GM23248 (cell line): Measurements from ENCODE around the gene HEXA. TPM values are rescaled to one million over a fixed set of nuclear protein-coding genes. Genes with fewer than 3 reads are reported as not detected.
A peak's percentile ranks its signal among the peaks of the same experiment; 100 is the strongest.

ENCODE experiments used
- DNase-seq: peaks from one replicate; pipeline ENCODE4 v3.0.0-alpha.2; 2015
- H2AFZ ChIP-seq: fragments of 200-600 bp; sonication (generic); 2 replicates; pipeline ENCODE4 v1.6.1; 2016; ENCODE audit warnings: antibody characterized with exemption
- H3F3A ChIP-seq: fragments of 200-600 bp; sonication (generic); 2 replicates; pipeline ENCODE4 v1.6.1; 2016; ENCODE audit warnings: mild to moderate bottlenecking, antibody characterized with exemption, mixed run types; ENCODE audit not compliant: insufficient read depth
- H3K27ac ChIP-seq: fragments of 200-600 bp; sonication (generic); 2 replicates; pipeline ENCODE4 v1.5.1; 2016; ENCODE audit warnings: mild to moderate bottlenecking
- H3K27me3 ChIP-seq: fragments of 200-600 bp; sonication (generic); replicated peaks from 2 replicates; pipeline ENCODE4 v1.6.1; 2016; ENCODE audit warnings: mild to moderate bottlenecking; ENCODE audit not compliant: insufficient read depth
- H3K36me3 ChIP-seq: fragments of 200-600 bp; sonication (generic); 2 replicates; pipeline ENCODE4 v1.6.1; 2016; ENCODE audit warnings: low read depth, mild to moderate bottlenecking
- H3K4me1 ChIP-seq: fragments of 200-600 bp; sonication (generic); 2 replicates; pipeline ENCODE4 v1.6.1; 2016; ENCODE audit warnings: mild to moderate bottlenecking; ENCODE audit not compliant: insufficient read depth
- H3K4me2 ChIP-seq: fragments of 200-600 bp; sonication (generic); one replicate; pipeline ENCODE4 v1.6.1; 2016; ENCODE audit warnings: mild to moderate bottlenecking; ENCODE audit not compliant: unreplicated experiment
- H3K4me3 ChIP-seq: fragments of 200-600 bp; sonication (generic); 2 replicates; pipeline ENCODE4 v1.5.1; 2016; ENCODE audit warnings: mild to moderate bottlenecking
- H3K79me2 ChIP-seq: fragments of 200-600 bp; sonication (generic); 2 replicates; pipeline ENCODE4 v1.6.1; 2016; ENCODE audit warnings: mild to moderate bottlenecking; ENCODE audit not compliant: insufficient read depth
- H3K9ac ChIP-seq: fragments of 200-600 bp; sonication (generic); 2 replicates; pipeline ENCODE4 v1.6.1; 2016; ENCODE audit warnings: mild to moderate bottlenecking
- H3K9me2 ChIP-seq: fragments of 200-600 bp; sonication (generic); 2 replicates; pipeline ENCODE4 v1.6.1; 2016; ENCODE audit warnings: mixed run types, mild to moderate bottlenecking, moderate library complexity; ENCODE audit not compliant: insufficient read depth
- H3K9me3 ChIP-seq: fragments of 200-600 bp; sonication (generic); one replicate; pipeline ENCODE4 v1.6.1; 2017; ENCODE audit warnings: low read depth
- H4K20me1 ChIP-seq: fragments of 200-600 bp; sonication (generic); 2 replicates; pipeline ENCODE4 v1.6.0; 2016; ENCODE audit not compliant: insufficient read depth
- EZH2 ChIP-seq: fragments of 200-600 bp; sonication (generic); IDR thresholded peaks from 2 replicates; pipeline ENCODE4 v1.6.1; 2018; ENCODE audit warnings: antibody characterized with exemption, mild to moderate bottlenecking; ENCODE audit not compliant: insufficient read depth, poor library complexity, severe bottlenecking
- EZH2phosphoT487 ChIP-seq: fragments of 200-600 bp; sonication (generic); IDR thresholded peaks from 2 replicates; pipeline ENCODE4 v1.6.1; 2018; ENCODE audit warnings: antibody characterized with exemption, moderate library complexity, mild to moderate bottlenecking, low read depth; ENCODE audit not compliant: insufficient read depth
- WGBS, 2 experiments: methylation state at CpG; one replicate each; pipeline ENCODE4 v1.1.6; 2015 to 2017; ENCODE audit warnings: low lambda C conversion rate in 2 of 2, low coverage in 1 of 2; ENCODE audit errors: missing lambda C conversion rate in 2 of 2; 5-methylcytosine and 5-hydroxymethylcytosine counted together
- in situ Hi-C: fragments of 300-500 bp; cut with MboI; formaldehyde crosslinking; loops from 2 replicates; pipeline ENCODE4 v1.15.0; 2020
- polyA plus RNA-seq: library from polyadenylated mRNA; unstranded; fragments of >200 nt; fragmentation: Nextera tagmentation; extraction: Ambion mirVana; gene quantifications from 2 replicates; pipeline ENCODE4 v1.2.1, GENCODE V29; 2016
- total RNA-seq: library from RNA; depleted of rRNA; stranded (reverse); fragments of >200 nt; shearing (Covaris generic); gene quantifications from 2 replicates; pipeline ENCODE4 v1.2.3, GENCODE V29; 2014; rRNA removed

Gene HEXA
- total and polyA plus RNA-seq, 2 experiments from 2014 or later = 162 to 190 TPM

DNA sequence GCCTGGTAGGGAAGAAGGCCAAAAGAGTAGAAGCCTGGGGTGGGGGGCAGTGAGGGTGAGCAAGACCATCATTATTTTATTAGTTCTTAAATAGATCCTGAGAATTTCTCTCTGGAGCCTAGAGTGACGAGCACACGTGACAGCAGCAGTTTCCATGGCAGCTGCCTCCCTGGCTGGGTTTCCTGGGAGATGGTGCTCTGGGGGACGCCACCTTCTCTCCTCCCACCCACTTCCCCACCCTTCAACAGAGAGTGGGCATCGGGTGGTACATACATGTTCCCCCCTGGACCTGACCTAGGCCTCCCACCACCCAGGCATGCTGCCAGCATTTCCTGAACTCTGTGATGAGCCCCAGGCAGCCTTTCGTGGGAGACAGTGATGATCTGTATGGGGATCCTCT is 68.8 kb downstream of the HEXA start:
- DNase-seq = no peak
- Histone ChIP-seq H3K36me3 (no peaks in the 10 kb centered on the region), H4K20me1 (no peaks in the 10 kb centered on the region), H3K9me3 (no peaks in the 10 kb centered on the region), H3K4me2 (no peak overlapping the region), H3K4me1 (no peaks in the 10 kb centered on the region), H3K79me2 (no peaks in the 10 kb centered on the region), H2AFZ (no peak overlapping the region), H3K9ac (no peak overlapping the region), H3K4me3 (no peak overlapping the region), H3K9me2 (no peaks in the 10 kb centered on the region), H3K27ac (no peak overlapping the region), H3K27me3 (no peaks in the 10 kb centered on the region), H3F3A (no peaks in the 10 kb centered on the region)
- in situ Hi-C loops = no loop called here
- TF ChIP-seq EZH2phosphoT487 = no peak
- no peak for TF ChIP-seq EZH2
- WGBS, 2 experiments = 32 to 44% methylated on average over 4 to 5 of the region's 5 CpGs

DNA sequence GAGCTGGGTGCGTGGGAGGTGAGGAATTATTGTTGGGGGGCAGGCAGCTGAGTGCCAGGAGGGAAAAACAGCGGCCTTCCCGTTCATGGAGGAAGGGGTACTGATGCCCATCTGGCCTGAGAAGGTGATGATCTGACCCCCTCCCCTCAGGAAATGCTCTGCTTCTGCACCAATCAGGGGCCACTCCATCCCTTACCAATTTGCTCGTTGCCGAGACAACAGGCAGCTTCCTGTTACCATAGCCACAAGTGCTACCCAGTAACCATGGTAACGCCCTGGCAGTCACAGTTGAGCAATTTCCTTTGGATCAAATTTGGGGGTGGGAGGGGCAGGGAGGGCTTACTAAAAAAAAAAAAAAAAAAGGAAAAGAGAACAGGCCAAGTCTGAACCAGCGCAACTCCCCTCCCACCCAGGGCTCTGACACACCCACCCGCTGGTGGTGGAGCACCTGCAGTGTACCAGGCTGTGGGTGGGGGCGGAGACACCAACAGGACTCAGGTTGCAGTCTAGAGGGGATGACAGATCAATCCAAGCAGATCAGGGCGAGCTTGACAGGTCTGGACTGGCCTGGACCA is 69.5 kb downstream of the HEXA start:
- Histone ChIP-seq H3K27ac (no peak overlapping the region), H3K4me1 (no peaks in the 10 kb centered on the region), H3F3A (no peaks in the 10 kb centered on the region), H3K4me3 (no peak overlapping the region), H3K36me3 (no peaks in the 10 kb centered on the region), H3K9me3 (no peaks in the 10 kb centered on the region), H4K20me1 (no peaks in the 10 kb centered on the region), H3K79me2 (no peaks in the 10 kb centered on the region), H2AFZ (no peak overlapping the region), H3K27me3 (no peaks in the 10 kb centered on the region), H3K9me2 (no peaks in the 10 kb centered on the region), H3K9ac (no peak overlapping the region), H3K4me2 (no peak overlapping the region)
- in situ Hi-C loops = no loop called here
- TF ChIP-seq EZH2 (no peak), EZH2phosphoT487 (no peak)
- peak; percentile 48 for DNase-seq
- WGBS, 2 experiments = 58 to 60% methylated on average over 9 to 10 of the region's 10 CpGs

DNA sequence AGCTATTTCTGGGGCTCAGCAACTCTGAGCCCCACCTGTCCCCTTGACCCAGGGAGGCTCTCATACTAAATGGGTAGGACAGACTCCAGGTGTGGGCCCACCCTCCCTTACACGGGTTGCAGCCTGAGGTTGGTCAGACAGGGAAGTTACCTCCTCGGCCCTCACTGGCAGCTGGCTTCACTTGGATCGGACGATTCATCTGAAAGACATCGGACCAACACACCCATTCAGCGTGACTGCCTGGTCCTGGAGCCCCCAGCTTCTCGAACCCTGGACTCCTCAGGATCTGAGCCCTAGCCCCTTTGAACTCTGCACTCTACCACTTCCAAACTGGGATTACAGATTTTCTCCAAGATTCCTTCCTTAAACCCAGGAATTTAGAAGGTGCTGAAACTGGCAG is 71.2 kb downstream of the HEXA start:
- H3K4me3 ChIP-seq = no peak overlapping the region
- H2AFZ ChIP-seq = no peak overlapping the region
- H4K20me1 ChIP-seq = no peaks in the 10 kb centered on the region
- no peaks in the 10 kb centered on the region for H3K36me3 ChIP-seq
- DNase-seq = no peak
- no peaks in the 10 kb centered on the region for H3K9me3 ChIP-seq
- H3K27me3 ChIP-seq = no peaks in the 10 kb centered on the region
- WGBS, 2 experiments = 92 to 95% methylated on average over 7 of the region's 7 CpGs
- in situ Hi-C loops = no loop called here
- H3F3A ChIP-seq = no peaks in the 10 kb centered on the region
- no peak overlapping the region for H3K9ac ChIP-seq
- H3K9me2 ChIP-seq = no peaks in the 10 kb centered on the region
- H3K4me1 ChIP-seq = no peaks in the 10 kb centered on the region
- H3K27ac ChIP-seq = no peak overlapping the region
- no peak overlapping the region for H3K4me2 ChIP-seq
- TF ChIP-seq EZH2phosphoT487 = no peak
- TF ChIP-seq EZH2 = no peak
- no peaks in the 10 kb centered on the region for H3K79me2 ChIP-seq

DNA sequence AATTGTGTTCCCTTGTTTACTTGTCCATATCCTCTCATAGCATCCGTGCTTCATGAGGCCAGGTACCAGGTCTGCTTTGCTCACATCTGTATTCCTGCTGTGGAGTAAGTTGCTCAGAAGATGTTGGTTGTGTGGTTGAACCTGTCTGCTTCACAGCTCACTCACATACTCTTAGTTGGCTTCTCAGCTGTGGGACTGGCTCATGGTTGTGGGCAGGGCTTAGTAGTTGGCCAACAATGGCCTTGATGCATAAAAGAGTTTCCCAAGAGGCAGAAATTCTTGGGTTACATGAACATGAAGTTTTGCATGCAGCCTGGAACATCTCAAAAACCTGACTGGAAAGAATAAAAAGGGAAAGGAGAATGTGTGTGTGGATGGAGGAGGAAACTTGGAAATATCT is 72.9 kb downstream of the HEXA start:
- TF ChIP-seq EZH2 = no peak
- no peak for TF ChIP-seq EZH2phosphoT487
- H4K20me1 ChIP-seq = no peaks in the 10 kb centered on the region
- H3K9me2 ChIP-seq = no peaks in the 10 kb centered on the region
- no peaks in the 10 kb centered on the region for H3K79me2 ChIP-seq
- H3K27ac ChIP-seq = no peak overlapping the region
- DNase-seq = no peak
- no peak overlapping the region for H3K4me2 ChIP-seq
- no peak overlapping the region for H2AFZ ChIP-seq
- H3K36me3 ChIP-seq = no peaks in the 10 kb centered on the region
- in situ Hi-C loops = no loop called here
- H3F3A ChIP-seq = no peaks in the 10 kb centered on the region
- H3K27me3 ChIP-seq = no peaks in the 10 kb centered on the region
- no peaks in the 10 kb centered on the region for H3K9me3 ChIP-seq
- H3K4me1 ChIP-seq = no peaks in the 10 kb centered on the region
- no peak overlapping the region for H3K4me3 ChIP-seq
- WGBS, 2 experiments = 7 to 26% methylated on average over 1 of the region's 1 CpG
- H3K9ac ChIP-seq = no peak overlapping the region

Other genes with a start within 250 kb of the HEXA start
- not detected in 2 replicates for gene GRAMD2A, start 178.2 kb downstream of the HEXA start, total RNA-seq
- not detected in 2 replicates for gene GRAMD2A, start 178.2 kb downstream of the HEXA start, polyA plus RNA-seq
- gene PKM, start 144.8 kb downstream of the HEXA start, total RNA-seq = 2,534 and 2,557 TPM in 2 replicates
- 2,427 and 2,525 TPM in 2 replicates for gene PKM, start 144.8 kb downstream of the HEXA start, polyA plus RNA-seq
- gene PARP6, start 103.5 kb downstream of the HEXA start, total RNA-seq = 24.7 and 29.7 TPM in 2 replicates
- gene PARP6, start 103.5 kb downstream of the HEXA start, polyA plus RNA-seq = 27.5 and 36.0 TPM in 2 replicates
- gene CELF6, start 55.9 kb downstream of the HEXA start, total RNA-seq = 0.22 and 1.0 TPM in 2 replicates
- 0.08 TPM in 1 of 2 replicates, not detected in the other for gene CELF6, start 55.9 kb downstream of the HEXA start, polyA plus RNA-seq
- not detected in 2 replicates for gene TMEM202, start 22.3 kb upstream of the HEXA start, total RNA-seq
- not detected in 2 replicates for gene TMEM202, start 22.3 kb upstream of the HEXA start, polyA plus RNA-seq
- gene ARIH1, start 98.3 kb upstream of the HEXA start, total RNA-seq = 24.5 and 42.1 TPM in 2 replicates
- gene ARIH1, start 98.3 kb upstream of the HEXA start, polyA plus RNA-seq = 29.5 and 31.1 TPM in 2 replicates